Vagina (tissue), 2 donors: ENCODE results near the gene HASPIN.

Experiments
- CTCF ChIP-seq, 3 experiments: fragments of 450-650 bp in 2 of 3; fragments of 200-600 bp in 1 of 3; sonication (generic) in 1 of 3; IDR thresholded peaks; one replicate each; pipeline ENCODE4 v1.5.1; 2017 to 2019; ENCODE audit warnings: antibody characterized with exemption in 3 of 3, mild to moderate bottlenecking in 2 of 3, moderate library complexity in 2 of 3
- POLR2A ChIP-seq, 2 donors: fragments of 450-650 bp; IDR thresholded peaks; one replicate each; pipeline ENCODE4 v1.6.1; 2017; ENCODE audit warnings: antibody characterized with exemption in 2 of 2, mild to moderate bottlenecking in 2 of 2, moderate library complexity in 2 of 2
- POLR2AphosphoS5 ChIP-seq, 2 donors: sonication (generic); formaldehyde crosslinking; IDR thresholded peaks; one replicate each; pipeline ENCODE4 v1.9.0; 2017; ENCODE audit warnings: antibody characterized with exemption in 2 of 2, mild to moderate bottlenecking in 2 of 2, low read depth in 1 of 2; ENCODE audit not compliant: insufficient read depth in 1 of 2

GRCh38 chr17:3773511-3773910 lies 49.8 kb downstream of the HASPIN start:
- TF ChIP-seq CTCF (IDR thresholded peaks at IDR 0.05) (no peak), POLR2A (IDR thresholded peaks at IDR 0.05) (no peak), POLR2AphosphoS5 (IDR thresholded peaks at IDR 0.05; ENCODE audit: insufficient read depth in 1 of 2, low read depth in 1 of 2) (no peak)
